Ramos (cell line): ENCODE results near the gene RAX.
"Not testable (repeated sequence)": the region's sequence is repeated elsewhere in the genome, so short reads cannot be mapped to it uniquely, and the experiment has no call there.

Experiments
- in situ Hi-C: fragments of 300-500 bp; cut with MboI; formaldehyde crosslinking; loops from one replicate; pipeline ENCODE4 v1.14.3; 2022; ENCODE audit warnings: low sequenced_read_pairs; ENCODE audit not compliant: unreplicated experiment

The RAX gene

DNA sequence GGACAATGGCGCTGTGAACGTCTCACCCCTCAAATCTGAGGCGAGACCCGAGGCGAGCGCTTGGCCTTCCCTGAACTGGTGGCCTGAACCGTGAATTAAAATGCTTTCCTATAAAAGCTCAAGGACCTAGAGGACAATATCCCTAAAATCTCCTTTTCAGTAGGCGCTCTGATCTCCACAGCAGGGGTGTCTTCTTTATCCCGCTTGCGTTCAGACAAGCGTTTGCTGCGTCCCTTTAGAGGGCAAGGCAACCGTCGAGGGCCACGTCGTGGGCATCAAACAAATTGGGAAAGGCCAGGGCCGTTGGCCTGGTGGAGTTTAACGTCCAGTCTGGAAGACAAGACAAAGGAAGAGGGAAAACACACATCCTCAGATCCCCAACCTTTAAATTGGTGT lies 1.3 kb upstream of the RAX start:
- in situ Hi-C loops, result no loop called here

DNA sequence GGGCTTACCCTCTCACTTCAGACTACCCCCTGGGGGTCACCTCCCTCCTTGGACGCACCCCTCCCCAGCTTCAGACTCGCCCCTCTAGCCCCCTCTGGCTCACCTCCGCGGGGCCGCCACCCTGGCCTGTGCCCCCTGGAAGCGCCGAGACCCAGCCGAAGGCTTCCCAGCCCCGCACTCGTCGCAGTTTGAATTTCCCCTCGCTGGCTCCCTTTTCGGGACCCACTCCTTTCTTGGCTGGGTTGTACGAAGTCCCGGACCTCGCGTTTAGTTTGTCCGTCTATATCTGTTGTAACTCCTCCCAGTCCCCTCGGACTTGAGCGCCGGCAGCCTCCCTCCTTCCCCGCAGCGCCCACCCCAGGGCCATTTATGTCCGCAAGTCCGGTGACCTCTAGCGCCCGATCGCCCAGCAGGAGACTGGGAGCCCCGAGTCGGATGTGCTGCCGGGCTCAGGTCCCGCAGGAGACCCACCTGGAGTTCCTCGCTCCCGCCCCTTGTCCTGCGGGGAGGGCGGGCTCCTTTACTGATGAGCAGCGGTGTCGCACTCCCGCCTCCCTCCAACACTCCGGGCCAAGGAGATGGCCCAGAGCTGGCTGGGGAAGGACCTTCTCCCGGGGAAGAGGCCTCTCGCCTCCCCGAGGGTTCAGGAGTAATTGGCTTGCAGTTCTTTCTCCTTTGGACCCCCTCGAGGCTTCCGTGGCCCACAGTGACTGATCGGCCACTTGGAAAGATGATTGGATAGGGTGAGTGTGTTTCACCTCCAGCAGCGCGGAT lies 692 bp upstream of the RAX start:
- in situ Hi-C loops, result no loop called here

DNA sequence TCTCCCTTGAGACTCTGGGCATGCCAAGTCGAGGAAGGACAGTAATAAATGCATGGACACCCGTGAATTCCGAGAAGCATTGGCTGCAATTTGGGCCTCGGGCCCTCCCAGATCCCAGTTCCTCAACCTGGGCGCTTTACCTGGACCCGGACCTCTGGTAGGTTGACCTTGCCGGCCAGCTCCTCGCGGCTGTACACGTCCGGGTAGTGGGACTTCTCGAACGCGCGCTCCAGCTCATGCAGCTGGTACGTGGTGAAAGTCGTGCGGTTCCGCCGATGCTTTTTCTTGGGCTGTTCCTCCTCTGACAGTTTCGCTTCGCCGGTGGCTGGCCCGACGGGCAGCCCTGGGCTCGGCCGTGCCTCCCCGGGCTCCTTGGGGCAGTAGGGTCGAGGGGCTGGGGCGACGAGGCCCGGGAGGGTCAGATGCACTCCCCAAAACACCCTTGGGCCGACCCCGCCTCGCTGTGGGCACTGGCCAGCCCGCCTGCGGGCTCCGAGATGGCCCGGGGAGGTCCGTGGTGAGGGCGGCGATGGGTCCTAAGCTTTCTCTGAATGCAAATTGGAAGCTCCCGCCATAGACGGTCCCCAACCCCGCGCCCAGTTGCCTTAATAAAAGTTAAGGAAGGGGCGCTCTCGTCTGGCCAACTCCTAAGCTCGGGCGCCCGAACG lies 899 bp downstream of the RAX start:
- in situ Hi-C loops, result no loop called here

DNA sequence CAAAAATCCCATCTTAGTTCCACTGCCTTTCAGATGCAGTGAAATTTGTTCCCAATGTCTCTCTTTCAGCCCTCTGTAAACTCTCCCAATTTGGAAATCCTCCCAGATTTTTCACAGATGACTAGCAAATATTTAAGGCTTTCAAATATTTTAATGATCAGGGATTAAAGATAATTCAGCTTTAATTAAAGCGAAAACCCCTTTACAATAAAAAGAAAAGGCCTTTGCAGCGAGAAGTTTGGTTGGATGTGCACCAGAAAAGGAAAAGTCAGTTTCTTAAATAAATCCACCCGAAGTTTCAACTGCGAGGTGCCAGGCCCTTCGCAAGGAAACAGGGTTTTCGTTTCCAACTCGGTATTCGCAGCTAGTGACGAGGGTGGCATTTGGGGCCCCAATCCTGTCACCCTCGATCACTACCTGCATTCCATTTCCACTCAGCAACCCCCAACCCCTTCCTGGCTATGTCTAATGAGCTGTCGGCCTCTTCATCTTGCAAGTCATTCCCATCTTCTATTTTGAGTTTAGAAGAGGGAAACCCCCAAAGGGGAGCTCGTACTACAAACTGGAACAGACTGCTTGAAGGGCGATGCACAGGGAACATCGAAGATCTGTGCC lies 1.5 kb downstream of the RAX start:
- in situ Hi-C loops, result no loop called here

DNA sequence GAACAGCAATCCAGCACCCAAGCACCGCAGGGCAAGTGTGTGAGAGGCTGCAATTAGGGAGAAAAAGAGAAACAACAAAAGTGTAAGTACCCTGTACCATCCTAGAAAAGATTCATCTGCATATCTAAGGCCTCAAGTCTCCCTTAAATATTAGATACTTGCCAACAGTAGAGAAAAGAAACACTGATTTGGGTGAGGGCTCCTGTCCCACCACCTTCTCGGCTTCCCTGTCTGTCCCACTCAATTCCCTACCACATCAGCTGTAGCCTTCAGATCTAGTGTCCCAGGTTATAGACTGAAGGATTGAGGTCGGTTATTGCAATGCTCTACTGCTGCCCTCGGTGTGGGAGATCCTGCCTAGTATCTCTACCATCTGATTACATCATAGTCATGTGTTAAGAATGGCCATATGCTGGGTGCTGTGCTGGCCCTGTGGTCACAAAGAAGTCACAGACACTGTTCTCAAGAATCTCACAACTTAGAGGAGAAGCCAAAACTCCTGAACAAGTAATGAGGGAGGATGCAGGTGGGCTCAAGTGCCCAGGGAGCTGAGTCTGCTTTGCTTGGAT lies 2.5 kb downstream of the RAX start:
- in situ Hi-C loops, result no loop called here

DNA sequence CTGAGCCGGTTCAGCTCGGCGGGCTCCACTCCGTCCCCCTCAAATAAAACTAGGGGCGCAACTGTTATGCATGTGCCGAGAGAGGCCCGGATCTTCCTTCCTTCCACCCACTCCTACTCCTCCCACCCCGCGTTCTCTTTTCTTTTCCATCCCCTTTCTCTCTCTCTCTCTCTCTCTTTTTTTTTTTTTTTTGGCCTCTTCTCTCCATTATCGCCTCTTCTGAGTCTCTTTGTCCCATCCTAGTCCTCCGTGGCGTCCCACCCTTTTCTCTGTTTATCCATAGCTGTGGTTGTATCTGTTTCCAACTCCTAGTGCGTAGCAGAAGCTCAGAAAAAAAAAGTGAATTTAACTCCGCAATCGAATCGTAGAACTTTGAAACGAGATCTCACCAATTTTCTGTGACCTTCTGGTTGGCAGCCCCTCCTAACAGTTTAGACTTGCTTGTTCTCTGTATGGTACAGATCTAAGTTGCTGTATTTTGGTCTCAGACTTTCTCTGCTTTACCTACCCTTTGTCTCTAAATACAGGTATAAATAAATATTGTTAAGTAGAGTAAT lies 3.6 kb downstream of the RAX start:
- in situ Hi-C loops, result no loop called here

DNA sequence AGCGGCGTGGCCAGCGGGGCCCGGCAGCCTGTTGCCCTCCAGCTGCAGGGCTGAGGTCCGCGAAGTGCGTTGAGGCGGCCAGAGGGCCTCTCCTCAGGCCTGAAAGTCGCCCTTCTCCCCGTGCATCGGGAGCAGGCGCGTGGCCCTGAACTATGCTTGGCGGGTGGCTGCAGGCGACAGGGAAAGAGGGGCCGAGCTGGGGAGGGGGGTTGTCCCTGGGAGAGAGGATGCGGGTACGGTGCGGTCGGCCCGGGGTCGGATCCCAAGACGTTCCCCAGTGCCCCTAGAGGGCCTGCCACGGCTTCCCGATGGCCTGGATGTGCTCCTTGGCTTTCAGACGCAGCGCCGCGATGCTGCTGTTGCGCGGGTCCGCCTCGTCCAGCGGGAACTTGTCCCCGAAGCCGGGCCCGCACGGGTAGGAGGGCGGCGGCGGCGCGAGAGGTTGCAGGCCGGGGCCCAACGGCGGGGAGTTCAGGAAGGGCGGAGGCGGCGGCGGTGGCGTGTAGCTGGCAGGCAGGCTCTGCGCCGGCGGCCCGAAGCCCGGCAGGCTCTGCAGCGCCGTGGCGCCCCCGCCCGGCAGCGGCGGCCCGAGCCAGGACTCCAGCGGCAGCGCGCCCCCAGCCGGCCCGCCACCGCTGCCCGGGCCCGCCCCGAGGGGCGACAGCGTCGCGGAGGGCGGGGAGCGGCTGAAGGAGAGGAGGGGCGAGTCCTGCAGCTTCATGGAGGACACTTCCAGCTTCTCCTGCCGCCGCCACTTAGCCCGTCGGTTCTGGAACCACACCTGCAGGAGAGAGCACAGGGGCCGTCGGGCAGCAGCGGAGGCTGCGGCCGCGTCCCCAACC lies 4.3 kb downstream of the RAX start:
- in situ Hi-C loops, result no loop called here

DNA sequence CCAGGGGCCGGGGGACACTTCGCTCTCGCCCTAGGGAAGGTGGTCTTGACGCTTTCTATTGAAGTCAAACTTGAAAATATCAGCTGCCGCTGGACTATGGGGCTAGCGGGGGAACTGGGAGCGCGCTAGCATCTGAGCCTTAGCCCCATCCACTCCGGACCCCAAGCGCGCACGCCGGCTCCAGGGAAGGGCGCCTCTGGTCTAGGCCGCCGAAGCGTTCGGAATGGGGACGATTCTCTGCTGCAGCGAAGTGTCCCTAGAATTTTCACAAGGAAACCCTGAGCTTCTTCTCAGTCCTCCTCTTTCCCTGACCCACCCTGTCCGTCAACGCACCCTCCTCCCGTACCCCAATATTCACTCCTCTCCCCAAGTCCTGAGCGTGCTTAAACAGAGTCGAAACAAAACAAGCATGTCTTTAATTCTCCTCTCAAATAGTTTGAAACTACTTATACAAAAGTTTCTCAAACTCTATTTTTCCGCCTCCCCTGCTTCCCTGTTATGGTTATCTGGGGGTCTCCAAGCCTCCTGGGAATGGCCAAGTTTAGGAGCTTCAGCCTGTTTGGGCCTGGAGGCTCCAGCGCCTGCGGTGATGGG lies 5.0 kb downstream of the RAX start:
- in situ Hi-C loops, result no loop called here

DNA sequence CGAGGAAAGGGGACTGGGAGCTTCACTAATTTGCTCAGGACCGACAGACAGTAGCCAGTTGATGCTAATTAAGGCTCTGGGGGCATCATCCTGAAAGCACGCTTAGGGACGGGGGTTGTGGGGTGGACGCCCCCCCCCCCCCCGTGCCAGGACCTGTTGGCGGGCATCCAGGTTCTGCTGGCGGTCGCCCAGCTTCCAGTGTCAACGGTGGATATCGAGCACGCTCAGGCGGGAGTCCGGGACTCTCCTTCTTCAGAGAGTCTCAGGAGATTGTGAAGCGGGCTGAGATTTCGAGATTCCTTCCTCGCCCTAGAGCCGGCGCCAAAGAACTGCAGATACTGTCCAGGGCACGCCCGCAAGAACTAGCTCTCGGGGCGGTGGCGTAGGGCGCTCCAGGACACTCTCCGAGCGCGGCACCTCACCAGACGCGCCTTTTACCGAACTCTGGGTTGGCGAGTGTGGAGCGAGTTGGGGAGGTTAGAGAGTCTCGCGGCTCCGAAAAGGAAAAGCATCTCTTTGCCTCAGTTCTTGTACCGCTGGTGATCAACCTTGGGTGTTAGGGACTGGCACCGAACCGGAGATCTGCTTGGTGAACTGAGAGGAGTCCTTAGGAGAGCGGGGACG lies 5.6 kb downstream of the RAX start:
- in situ Hi-C loops, result no loop called here

DNA sequence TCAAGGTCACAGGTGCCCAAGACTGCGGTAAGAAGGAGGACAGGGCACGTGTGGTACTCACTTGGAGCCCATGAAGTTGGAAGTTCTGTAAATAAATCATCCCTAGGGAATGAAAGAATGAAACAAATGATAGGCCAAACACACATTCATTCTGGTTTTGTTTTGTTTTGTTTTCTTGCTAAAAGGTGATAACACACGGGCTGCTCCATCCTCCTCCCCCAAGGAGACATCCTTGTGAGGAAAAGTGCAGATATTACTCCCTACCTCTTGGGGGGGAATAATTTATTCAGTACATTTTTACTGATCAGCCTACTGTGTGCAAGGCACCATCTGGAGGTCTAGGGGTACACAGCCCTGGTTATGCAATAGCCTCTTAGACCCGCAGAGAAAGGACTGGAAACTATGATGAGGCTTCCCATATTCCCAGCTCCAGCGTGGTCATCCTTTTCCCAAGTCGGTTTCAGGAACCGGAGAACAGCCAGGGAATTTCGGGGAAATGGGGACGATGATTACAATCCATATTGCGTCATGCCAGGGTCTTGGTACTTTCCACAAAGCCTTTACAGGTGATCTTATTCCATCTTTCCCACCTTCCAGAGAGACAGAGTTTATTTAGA lies 6.3 kb downstream of the RAX start:
- in situ Hi-C loops, result no loop called here

DNA sequence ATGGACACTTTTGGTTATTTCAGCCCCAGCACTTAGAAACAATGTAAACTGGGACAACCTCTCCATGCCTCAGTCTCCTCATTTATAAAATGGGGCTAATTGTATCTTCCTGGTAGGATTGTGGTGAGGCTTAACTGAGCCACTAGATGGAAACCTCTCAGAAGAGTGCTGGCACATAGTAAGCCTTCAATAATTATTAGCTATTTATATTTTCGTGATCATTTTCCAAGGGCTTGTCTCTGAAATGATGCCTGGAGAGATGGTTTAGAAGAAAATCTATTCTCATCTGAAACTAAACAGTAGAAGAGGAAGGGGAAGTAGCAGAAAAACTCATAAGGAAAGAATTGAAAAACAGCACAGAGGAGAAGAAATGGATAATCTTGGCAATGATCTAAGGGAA lies 6.8 kb downstream of the RAX start:
- in situ Hi-C loops, result no loop called here

DNA sequence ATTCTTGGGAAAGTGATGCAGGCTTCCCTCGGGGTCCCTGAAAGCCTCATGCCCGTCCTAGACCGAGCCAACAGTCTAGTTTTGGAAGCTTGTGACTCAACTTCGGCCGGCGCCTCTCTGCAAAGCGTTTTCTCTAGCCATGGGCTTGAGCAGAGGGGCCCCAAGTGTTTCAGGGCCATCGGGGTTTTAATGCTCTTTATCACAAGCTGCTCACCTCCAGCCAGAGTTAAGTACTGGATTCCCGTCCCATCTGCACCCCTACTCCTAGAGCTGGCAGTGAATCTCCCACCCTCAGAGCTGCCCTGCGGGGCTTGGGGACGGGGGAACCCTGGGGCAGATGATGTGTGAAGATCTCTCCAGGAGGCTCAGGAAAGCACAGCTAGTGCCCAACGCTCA lies 7.3 kb downstream of the RAX start:
- in situ Hi-C loops, result no loop called here

DNA sequence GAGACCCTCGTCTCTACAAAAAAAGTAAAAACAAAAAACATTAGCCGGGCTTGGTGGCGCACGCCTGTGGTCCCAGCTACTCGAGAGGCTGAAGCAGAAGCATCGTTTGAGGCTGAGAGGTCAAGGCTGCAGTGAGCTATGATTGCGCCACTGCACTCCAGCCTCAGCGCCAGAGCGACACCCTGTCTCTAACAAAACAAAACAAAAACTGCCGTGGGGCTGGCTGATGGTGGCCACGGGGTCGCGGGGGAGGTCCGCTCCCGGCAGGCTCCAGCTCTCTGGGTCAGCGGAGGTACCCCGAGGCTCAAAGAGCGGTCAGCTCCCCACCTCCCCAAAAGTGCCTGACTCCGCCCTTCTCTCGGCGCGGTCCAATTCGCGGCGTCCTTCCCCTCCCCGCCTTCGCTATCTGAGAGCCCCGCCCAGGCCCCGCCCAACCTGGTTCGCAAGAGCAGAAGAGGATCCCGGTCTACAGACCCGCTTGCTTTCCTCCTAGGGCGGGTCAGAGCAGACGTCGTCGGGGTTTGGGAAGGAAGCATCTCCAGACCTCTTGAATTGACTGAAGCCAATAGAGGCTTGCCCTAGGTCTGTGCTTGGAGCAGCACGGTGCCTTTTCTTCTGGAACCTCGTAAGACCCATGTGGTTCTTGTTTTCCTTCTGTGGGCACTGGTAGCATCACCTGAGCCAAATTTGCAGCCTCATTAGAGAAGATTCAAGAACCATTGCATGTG lies 7.8 kb downstream of the RAX start:
- in situ Hi-C loops, result no loop called here

DNA sequence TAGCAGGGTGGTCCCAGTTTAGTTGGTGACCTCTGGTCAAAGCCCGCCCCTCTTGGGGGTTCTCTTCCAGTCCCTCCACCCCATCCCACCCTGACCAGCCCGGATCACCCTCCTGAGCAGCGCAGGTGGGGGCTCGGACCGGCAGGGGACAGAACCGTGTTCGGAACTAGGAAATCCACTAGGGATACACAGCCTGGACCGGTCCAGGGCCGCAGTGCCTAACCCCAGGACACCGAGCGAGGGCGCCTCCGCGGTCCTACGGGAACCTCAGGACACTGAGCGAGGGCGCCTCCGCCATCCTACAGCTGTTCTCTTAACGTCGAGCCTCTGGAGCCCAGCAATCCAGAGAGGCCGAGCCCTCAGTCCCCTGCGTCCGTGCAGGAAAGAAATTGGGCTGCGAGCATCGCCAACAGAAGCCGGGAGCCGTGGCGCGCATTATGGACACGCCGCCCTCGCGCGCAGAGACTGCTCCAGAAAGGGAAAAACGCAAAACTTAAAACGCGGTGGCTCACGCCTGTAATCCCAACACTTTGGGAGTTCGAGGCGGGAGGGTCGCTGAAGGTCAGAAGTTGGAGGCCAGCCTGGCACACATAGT lies 8.5 kb downstream of the RAX start:
- in situ Hi-C loops, result no loop called here

DNA sequence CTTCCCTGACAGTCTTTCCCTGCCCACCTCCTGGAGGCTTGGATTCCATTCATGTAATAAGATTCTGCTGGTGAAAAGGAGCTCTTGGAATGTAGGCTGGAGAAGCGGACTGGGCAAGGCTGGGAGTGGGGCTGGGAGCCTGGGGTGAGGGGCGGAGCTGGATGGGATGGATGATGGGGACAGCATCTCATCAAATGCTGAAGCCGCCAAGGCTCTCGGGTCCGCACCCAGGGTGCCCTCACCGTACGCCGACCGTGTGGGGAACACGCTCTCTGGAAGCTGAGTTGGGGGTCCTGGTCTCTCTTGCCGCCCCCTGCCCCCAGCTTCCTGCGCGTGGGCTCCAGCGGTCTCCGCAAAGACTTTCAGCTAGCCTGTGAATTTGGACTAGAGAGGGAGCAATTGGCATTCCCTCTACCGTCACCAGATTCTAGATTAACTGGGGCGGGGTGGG lies 9.1 kb downstream of the RAX start:
- in situ Hi-C loops, result no loop called here

DNA sequence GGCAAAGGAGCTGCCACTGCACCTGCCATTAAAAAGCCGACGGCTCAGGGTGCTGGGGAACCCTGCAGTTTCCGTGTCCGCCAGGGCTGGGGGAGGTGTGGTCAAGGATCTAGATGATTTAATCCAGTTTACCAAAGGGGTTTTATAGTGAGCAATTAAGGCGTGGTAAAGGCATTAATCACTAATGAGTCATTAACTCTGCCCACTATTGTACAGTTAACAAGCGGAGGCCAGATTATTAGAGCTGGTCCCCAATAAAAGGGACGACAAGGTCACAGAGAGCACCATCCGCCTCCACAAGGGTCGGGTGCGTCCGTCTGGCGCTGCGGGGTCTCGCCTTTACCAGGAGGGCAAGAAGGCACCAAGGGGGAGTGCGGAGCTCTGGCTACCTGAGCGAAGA lies 9.6 kb downstream of the RAX start:
- in situ Hi-C loops, result no loop called here

DNA sequence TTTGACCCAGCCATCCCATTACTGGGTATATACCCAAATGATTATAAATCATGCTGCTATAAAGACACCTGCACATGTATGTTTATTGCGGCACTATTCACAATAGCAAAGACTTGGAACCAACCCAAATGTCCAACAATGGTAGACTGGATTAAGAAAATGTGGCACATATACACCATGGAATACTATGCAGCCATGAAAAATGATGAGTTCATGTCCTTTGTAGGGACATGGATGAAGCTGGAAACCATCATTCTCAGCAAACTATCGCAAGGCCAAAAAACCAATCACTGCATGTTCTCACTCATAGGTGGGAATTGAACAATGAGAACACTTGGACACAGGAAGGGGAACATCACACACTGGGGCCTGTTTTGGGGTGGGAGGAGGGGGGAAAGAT lies 11.0 kb downstream of the RAX start:
- in situ Hi-C loops, result not testable (repeated sequence)

DNA sequence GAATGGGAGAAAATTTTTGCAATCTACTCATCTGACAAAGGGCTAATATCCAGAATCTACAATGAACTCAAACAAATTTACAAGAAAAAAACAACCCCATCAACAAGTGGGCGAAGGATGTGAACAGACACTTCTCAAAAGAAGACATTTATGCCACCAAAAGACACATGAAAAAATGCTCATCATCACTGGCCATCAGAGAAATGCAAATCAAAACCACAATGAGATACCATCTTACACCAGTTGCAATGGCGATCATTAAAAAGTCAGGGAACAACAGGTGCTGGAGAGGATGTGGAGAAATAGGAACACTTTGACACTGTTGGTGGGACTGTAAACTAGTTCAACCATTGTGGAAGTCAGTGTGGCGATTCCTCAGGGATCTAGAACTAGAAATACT lies 11.4 kb downstream of the RAX start:
- in situ Hi-C loops, result not testable (repeated sequence)
